Activated CD4-positive, alpha-beta T cell treated with anti-CD3 and anti-CD28 coated beads, Interleukin-10, Interleukin-2, amounts not matched to agents 100 ng/mL and 50 ng/mL, durations not matched to agents 16 hours and 8 hours (primary cell): ENCODE results near the gene LPAR1.
"Not testable (repeated sequence)": the region's sequence is repeated elsewhere in the genome, so short reads cannot be mapped to it uniquely, and the experiment has no call there.

Experiments
- DNase-seq: peaks from one replicate; pipeline ENCODE4 v3.0.0-alpha.2; 2020

The LPAR1 gene

GRCh38 chr9:110861370-110862110 is 176.7 kb downstream of the LPAR1 start:
- DNase-seq = not testable (repeated sequence)

GRCh38 chr9:110856772-110857171 is 181.5 kb downstream of the LPAR1 start:
- no peak for DNase-seq

- DNase-seq = no peak
These were observed 187.7 kb downstream of the LPAR1 start for GRCh38 chr9:110850401-110851135.

- no peak for DNase-seq
These were observed 190.6 kb downstream of the LPAR1 start for GRCh38 chr9:110847671-110848070.

- DNase-seq = no peak
These were observed 192.1 kb downstream of the LPAR1 start for GRCh38 chr9:110846215-110846614.

- DNase-seq = no peak
These were observed 194.1 kb downstream of the LPAR1 start for GRCh38 chr9:110844121-110844520.

GRCh38 chr9:110842986-110843385 is 195.3 kb downstream of the LPAR1 start:
- DNase-seq = no peak

- no peak for DNase-seq
These were observed 196.1 kb downstream of the LPAR1 start for GRCh38 chr9:110842169-110842568.

DNA sequence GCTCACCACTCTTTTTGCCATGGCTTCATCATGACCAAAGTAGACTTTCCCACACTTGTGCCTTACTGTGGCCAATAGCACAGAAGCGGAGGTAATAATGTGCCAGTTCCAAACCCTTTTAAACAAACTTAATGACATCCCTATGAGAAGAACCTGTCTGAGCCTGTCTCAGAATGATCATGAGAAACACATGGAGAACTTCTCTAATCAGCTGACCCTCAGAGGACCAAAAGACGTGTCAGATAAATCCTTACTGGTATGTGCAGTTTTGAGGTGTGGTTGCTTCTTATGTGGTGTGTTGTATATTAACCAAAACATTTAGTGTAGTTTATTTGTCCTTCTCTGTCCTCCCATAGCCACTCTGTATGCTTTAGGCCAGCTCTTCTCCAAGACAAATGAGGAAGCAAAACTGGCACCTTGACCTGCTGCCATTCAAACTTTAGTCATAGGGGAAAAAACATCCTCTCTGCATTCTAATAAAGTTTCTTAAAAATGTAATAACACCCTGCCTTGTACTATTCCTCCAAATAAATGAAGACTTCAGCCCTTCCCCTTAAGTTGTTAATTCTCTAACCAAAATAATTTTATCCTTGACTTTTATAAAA is 200.8 kb downstream of the LPAR1 start:
- DNase-seq = no peak

GRCh38 chr9:110835859-110836271 is 202.4 kb downstream of the LPAR1 start:
- DNase-seq = no peak

DNA sequence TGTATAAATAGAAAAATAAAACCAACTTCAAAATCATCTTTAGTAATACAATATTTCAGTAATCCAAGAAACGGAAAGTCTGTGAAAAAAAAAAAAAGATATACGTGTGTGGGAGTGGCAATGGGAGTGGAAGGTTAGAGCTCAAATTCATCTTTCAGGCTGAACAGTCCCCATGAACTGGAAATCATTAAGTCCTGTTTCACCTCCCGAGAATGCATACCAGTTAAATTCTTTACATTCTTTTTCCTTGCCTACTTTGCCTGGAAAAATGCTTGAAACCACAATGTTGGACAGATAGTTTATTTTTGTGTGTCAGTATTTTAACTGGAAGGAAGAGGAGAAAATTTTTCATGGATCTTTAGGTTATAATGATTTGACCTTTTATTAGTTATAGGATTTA is 202.9 kb downstream of the LPAR1 start:
- no peak for DNase-seq

DNA sequence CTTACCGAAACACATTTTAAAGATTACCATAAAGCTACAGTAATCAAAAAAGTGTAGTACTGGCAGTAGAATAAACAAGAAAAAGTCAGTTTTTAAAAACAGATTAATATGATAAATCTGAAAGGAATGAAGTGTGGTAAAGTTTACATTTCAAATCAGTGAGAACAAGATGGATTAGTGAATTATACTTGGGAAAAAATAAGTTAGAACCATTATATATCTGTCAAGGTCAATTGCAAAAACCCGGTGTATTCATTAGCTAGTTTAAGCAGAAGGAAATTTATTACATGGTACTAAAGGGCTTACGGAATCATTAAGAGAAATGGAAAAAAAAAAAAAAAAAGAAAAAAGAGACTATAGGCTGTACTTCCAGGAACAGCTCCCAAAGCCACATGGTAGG is 205.3 kb downstream of the LPAR1 start:
- no peak for DNase-seq

- DNase-seq = no peak
These were observed 207.8 kb downstream of the LPAR1 start for GRCh38 chr9:110830495-110830894.

GRCh38 chr9:110828264-110828663 is 210.0 kb downstream of the LPAR1 start:
- no peak for DNase-seq

GRCh38 chr9:110826400-110826799 is 211.9 kb downstream of the LPAR1 start:
- not testable (repeated sequence) for DNase-seq

DNA sequence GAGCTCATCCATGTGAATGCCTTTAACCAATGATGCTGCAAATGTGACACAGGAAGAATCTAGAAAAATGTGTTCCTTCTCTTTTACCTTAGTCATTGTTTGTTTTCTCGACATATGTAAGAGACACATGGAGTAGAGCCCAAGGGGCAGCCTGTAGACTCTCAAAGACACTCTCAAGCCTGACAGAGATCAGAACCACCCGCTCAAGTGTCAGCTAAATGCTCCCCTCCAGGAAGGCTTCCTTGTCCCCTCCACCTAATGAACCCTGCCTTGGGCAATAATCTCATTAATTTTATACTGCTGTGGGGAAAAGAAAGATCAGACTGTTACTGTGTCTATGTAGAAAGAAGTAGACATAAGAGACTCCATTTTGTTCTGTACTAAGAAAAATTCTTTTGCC is 212.3 kb downstream of the LPAR1 start:
- DNase-seq = no peak

DNA sequence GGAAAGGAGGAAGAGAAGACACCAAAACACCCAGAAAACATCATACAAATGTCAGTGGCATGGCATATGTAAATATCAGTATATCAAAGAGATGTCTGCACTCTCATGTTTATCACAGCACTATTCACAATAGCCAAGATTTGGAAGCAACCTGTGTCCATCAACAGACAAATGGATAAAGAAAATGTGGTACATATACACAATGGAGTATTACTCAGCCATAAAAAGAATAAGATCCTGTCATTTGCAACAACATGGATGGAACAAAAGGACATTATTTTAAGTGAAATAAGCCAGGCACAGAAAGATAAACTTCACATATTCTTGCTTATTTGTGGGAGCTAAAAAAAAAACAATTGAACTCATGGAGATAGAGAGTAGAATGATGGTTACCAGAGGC is 213.1 kb downstream of the LPAR1 start:
- DNase-seq = not testable (repeated sequence)
